ENCODE results near the gene ZNF324. TPM values are rescaled to one million over a fixed set of nuclear protein-coding genes. Genes with fewer than 3 reads are reported as not detected.

Gene ZNF324
- total and polyA plus RNA-seq, 4 donors, result 2.3 to 8.4 (median 5.5) TPM

DNA sequence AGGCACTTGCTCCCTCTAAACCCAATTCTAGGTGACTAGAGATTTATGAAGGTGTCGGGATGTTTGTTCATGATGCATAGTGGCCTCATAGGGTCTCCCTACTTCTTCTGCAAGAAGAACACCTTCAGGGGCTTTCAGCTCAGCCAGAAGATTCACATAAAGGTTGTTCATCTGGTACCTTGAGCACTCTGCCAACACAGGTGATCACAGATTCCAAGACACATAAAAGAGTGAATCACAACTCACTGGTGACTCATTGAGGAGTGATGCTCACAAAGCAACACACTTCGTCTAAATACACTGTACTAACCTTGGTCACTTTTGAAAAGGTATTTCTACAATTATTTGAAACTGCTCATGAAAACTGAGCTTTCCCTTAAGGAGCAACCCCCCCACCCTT, 6.8 kb upstream of the ZNF324 start:
- Histone ChIP-seq H3K9ac (ENCODE audit: low read depth in 1 of 2, low read length in 2 of 2) (no peak overlapping the region), H3K9me3 (ENCODE audit: control insufficient read depth in 4 of 4, low read length in 3 of 4) (no peaks in the 10 kb centered on the region), H3K27ac (ENCODE audit: low read depth in 1 of 2, low read length in 2 of 2) (no peak overlapping the region), H3K4me1 (ENCODE audit: control insufficient read depth in 4 of 4, insufficient read depth in 4 of 4, low read length in 3 of 4) (no peaks in the 10 kb centered on the region), H3K4me3 (ENCODE audit: low read depth in 1 of 3, low read length in 3 of 3) (no peak overlapping the region), H3K27me3 (ENCODE audit: control insufficient read depth in 4 of 4, insufficient read depth in 4 of 4, low read length in 3 of 4) (no peaks in the 10 kb centered on the region), H3K36me3 (ENCODE audit: control insufficient read depth in 4 of 4, insufficient read depth in 3 of 4, low read depth in 1 of 4, low read length in 3 of 4) (peaks cover 4 to 16% (median 8%) of the 10 kb centered on the region in 4 donors)
- 92% methylated on average over 2 of the region's 2 CpGs for WGBS
- no peak for DNase-seq (ENCODE audit: low spot score)
- TF ChIP-seq HNF4G (IDR thresholded peaks at IDR 0.05), result no peak
- TF ChIP-seq TAF1 (conservative IDR thresholded peaks at IDR 0.05), result no peak
- TF ChIP-seq, protein P1, sequence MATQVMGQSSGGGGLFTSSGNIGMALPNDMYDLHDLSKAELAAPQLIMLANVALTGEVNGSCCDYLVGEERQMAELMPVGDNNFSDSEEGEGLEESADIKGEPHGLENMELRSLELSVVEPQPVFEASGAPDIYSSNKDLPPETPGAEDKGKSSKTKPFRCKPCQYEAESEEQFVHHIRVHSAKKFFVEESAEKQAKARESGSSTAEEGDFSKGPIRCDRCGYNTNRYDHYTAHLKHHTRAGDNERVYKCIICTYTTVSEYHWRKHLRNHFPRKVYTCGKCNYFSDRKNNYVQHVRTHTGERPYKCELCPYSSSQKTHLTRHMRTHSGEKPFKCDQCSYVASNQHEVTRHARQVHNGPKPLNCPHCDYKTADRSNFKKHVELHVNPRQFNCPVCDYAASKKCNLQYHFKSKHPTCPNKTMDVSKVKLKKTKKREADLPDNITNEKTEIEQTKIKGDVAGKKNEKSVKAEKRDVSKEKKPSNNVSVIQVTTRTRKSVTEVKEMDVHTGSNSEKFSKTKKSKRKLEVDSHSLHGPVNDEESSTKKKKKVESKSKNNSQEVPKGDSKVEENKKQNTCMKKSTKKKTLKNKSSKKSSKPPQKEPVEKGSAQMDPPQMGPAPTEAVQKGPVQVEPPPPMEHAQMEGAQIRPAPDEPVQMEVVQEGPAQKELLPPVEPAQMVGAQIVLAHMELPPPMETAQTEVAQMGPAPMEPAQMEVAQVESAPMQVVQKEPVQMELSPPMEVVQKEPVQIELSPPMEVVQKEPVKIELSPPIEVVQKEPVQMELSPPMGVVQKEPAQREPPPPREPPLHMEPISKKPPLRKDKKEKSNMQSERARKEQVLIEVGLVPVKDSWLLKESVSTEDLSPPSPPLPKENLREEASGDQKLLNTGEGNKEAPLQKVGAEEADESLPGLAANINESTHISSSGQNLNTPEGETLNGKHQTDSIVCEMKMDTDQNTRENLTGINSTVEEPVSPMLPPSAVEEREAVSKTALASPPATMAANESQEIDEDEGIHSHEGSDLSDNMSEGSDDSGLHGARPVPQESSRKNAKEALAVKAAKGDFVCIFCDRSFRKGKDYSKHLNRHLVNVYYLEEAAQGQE (IDR thresholded peaks at IDR 0.05), result no peak
- TF ChIP-seq CTCF (IDR thresholded peaks at IDR 0.05; ENCODE audit: low read depth, low read length, missing input control), result no peak
- no peak for TF ChIP-seq YY1 (IDR thresholded peaks at IDR 0.05)
- TF ChIP-seq, protein P2, sequence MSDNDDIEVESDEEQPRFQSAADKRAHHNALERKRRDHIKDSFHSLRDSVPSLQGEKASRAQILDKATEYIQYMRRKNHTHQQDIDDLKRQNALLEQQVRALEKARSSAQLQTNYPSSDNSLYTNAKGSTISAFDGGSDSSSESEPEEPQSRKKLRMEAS (IDR thresholded peaks at IDR 0.05), result no peak
- TF ChIP-seq FOXA2 (IDR thresholded peaks at IDR 0.05), result no peak
- no peak for TF ChIP-seq ATF3 (IDR thresholded peaks at IDR 0.05)
- TF ChIP-seq RXRA (IDR thresholded peaks at IDR 0.05), result no peak
- TF ChIP-seq RAD21 (IDR thresholded peaks at IDR 0.05), result no peak
- TF ChIP-seq NR2F2 (IDR thresholded peaks at IDR 0.05), result no peak
- no peak for TF ChIP-seq GABPA (IDR thresholded peaks at IDR 0.05 in 1 of 2, conservative IDR thresholded peaks at IDR 0.05 in 1 of 2)

DNA sequence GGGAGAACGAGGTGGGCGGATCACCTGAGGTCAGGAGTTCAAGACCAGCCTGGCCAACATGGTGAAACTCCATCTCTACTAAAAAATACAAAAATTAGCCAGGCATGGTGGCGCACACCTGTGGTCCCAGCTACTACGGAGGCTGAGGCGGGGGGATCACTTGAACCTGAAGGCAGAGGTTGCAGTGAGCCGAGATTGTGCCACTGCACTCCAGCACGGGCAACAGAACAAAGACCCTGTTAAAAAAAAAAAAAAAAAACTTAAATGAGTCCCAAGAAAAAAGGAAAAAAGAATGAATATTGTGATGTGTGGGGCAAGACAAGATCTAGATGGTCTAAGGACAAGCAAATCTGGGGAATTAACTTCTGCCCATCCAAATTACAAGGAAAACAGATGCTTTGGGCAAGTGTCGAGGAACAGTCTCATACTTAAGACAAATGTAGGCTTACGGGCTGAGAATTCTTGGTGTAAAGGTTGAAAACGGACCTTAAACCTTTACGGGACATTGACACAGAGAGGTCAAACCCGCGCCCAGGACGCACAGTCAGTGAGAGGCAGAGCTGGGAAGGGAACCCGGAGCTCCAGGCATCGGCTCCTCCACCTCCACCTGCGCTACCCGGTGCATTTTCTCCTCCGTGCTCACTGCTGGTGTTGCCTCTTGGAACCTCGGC, 656 bp upstream of the ZNF324 start:
- H3K27ac ChIP-seq (ENCODE audit: low read depth in 1 of 2, low read length in 2 of 2), result no peak overlapping the region
- WGBS, result 36% methylated on average over 20 of the region's 20 CpGs

More for the DNA sequence above, 656 bp upstream of the ZNF324 start:
- peak overlapping the region in 1 of 2 donors; percentile 97 for H3K9ac ChIP-seq (ENCODE audit: low read depth in 1 of 2, low read length in 2 of 2)
- no peaks in the 10 kb centered on the region for H3K9me3 ChIP-seq (ENCODE audit: control insufficient read depth in 4 of 4, low read length in 3 of 4)
- no peak for TF ChIP-seq HNF4G (IDR thresholded peaks at IDR 0.05)
- no peak for TF ChIP-seq ATF3 (IDR thresholded peaks at IDR 0.05)
- TF ChIP-seq, protein P3, sequence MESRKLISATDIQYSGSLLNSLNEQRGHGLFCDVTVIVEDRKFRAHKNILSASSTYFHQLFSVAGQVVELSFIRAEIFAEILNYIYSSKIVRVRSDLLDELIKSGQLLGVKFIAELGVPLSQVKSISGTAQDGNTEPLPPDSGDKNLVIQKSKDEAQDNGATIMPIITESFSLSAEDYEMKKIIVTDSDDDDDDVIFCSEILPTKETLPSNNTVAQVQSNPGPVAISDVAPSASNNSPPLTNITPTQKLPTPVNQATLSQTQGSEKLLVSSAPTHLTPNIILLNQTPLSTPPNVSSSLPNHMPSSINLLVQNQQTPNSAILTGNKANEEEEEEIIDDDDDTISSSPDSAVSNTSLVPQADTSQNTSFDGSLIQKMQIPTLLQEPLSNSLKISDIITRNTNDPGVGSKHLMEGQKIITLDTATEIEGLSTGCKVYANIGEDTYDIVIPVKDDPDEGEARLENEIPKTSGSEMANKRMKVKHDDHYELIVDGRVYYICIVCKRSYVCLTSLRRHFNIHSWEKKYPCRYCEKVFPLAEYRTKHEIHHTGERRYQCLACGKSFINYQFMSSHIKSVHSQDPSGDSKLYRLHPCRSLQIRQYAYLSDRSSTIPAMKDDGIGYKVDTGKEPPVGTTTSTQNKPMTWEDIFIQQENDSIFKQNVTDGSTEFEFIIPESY (IDR thresholded peaks at IDR 0.05), result no peak
- peak in 1 of 2 donors; percentile 4 for TF ChIP-seq HNF4A (conservative IDR thresholded peaks at IDR 0.05)
- H3K4me3 ChIP-seq (ENCODE audit: low read depth in 1 of 3, low read length in 3 of 3), result peak overlapping the region; percentile 61 to 83 (median 71)
- H3K4me1 ChIP-seq (ENCODE audit: control insufficient read depth in 4 of 4, insufficient read depth in 4 of 4, low read length in 3 of 4), result peaks cover 7 to 23% (median 16%) of the 10 kb centered on the region in 4 donors
- H3K36me3 ChIP-seq (ENCODE audit: control insufficient read depth in 4 of 4, insufficient read depth in 3 of 4, low read depth in 1 of 4, low read length in 3 of 4), result peaks cover 0 to 2% (median 0%) of the 10 kb centered on the region in 4 donors
- DNase-seq (ENCODE audit: low spot score), result no peak
- H3K27me3 ChIP-seq (ENCODE audit: control insufficient read depth in 4 of 4, insufficient read depth in 4 of 4, low read length in 3 of 4), result no peaks in the 10 kb centered on the region

Data from liver (tissue), 9 donors.